OCI-LY7 (cell line): ENCODE data around the gene HPSE2. TPM values are rescaled to one million over a fixed set of nuclear protein-coding genes. Genes with fewer than 3 reads are reported as not detected.

Experiments
- BruUV-seq: library from RNA; stranded (reverse); fragments of 400-500 nt; replicated peaks from 2 replicates; lab custom pipeline; 2021; lab: Mats Ljungman, UMichigan
- CTCF ChIA-PET: fragments of 300-600 bp; sonication (Branson Sonifier 250); formaldehyde crosslinking; loops from one replicate; lab custom pipeline; 2022; ENCODE audit warnings: antibody characterized with exemption; ENCODE audit not compliant: unreplicated experiment; lab: Charles Lee
- POLR2A ChIA-PET: fragments of 300-600 bp; sonication (Branson Sonifier 250); formaldehyde crosslinking; loops from one replicate; lab custom pipeline; 2022; ENCODE audit warnings: antibody characterized with exemption; lab: Charles Lee
- DNase-seq: peaks from one replicate; pipeline ENCODE4 v3.0.0-alpha.2; 2015; ENCODE audit warnings: low spot score
- H2AFZ ChIP-seq: fragments of 200-600 bp; sonication (generic), shearing (Covaris generic); 2 replicates; pipeline ENCODE4 v1.6.1; 2014; ENCODE audit warnings: mild to moderate bottlenecking, antibody characterized with exemption, low read length, moderate library complexity
- H3K27ac ChIP-seq: fragments of 200-600 bp; sonication (generic); 2 replicates; pipeline ENCODE4 v1.5.1; 2014; ENCODE audit warnings: mixed run types, low read depth, mild to moderate bottlenecking, moderate library complexity, low read length, inconsistent platforms; ENCODE audit not compliant: poor library complexity, severe bottlenecking
- H3K36me3 ChIP-seq: fragments of 200-600 bp; sonication (generic); 2 replicates; pipeline ENCODE4 v1.6.1; 2014; ENCODE audit warnings: mild to moderate bottlenecking, antibody characterized with exemption, low read length, moderate library complexity, mixed read lengths; ENCODE audit not compliant: insufficient read depth
- H3K4me1 ChIP-seq: fragments of 200-600 bp; sonication (generic); 2 replicates; pipeline ENCODE4 v1.5.1; 2014; ENCODE audit warnings: mild to moderate bottlenecking, low read length; ENCODE audit not compliant: insufficient read depth, poor library complexity, severe bottlenecking
- H3K4me2 ChIP-seq: fragments of 200-600 bp; sonication (generic); 2 replicates; pipeline ENCODE4 v1.6.1; 2014; ENCODE audit warnings: mild to moderate bottlenecking, low read length
- H3K4me3 ChIP-seq: fragments of 200-600 bp; sonication (generic); 2 replicates; pipeline ENCODE4 v1.5.1; 2014; ENCODE audit warnings: mild to moderate bottlenecking, low read depth, low read length; ENCODE audit not compliant: poor library complexity, severe bottlenecking
- H3K79me2 ChIP-seq: fragments of 200-600 bp; sonication (generic); 2 replicates; pipeline ENCODE4 v1.6.1; 2016; ENCODE audit warnings: low read depth, mild to moderate bottlenecking, low read length, moderate library complexity, mixed read lengths; ENCODE audit not compliant: insufficient read depth
- H3K9me2 ChIP-seq: fragments of 200-600 bp; sonication (generic); 2 replicates; pipeline ENCODE4 v1.6.1; 2016; ENCODE audit warnings: mild to moderate bottlenecking, low read length, mixed read lengths; ENCODE audit not compliant: insufficient read depth
- H3K9me3 ChIP-seq: fragments of 200-600 bp; sonication (generic); 2 replicates; pipeline ENCODE4 v1.6.1; 2014; ENCODE audit warnings: mild to moderate bottlenecking, mixed run types, low read length, mixed read lengths
- H4K20me1 ChIP-seq: fragments of 200-600 bp; sonication (generic); 2 replicates; pipeline ENCODE4 v1.6.1; 2014; ENCODE audit warnings: mild to moderate bottlenecking, antibody characterized with exemption, low read length, moderate library complexity, mixed read lengths; ENCODE audit not compliant: insufficient read depth
- CTCF ChIP-seq: fragments of 200-600 bp; sonication (generic); conservative IDR thresholded peaks from 2 replicates; pipeline ENCODE4 v1.5.1; 2014; ENCODE audit warnings: mild to moderate bottlenecking, antibody characterized with exemption, low read length, moderate library complexity, mixed read lengths
- EZH2phosphoT487 ChIP-seq: fragments of 200-600 bp; sonication (generic); IDR thresholded peaks from 2 replicates; pipeline ENCODE4 v1.6.1; 2018; ENCODE audit warnings: low read depth, borderline replicate concordance, mild to moderate bottlenecking, mixed run types, antibody characterized with exemption, low read length, moderate library complexity, mixed read lengths
- intact Hi-C: fragments of 100-400 bp; cut with micrococcal nuclease; formaldehyde crosslinking; loops from one replicate; pipeline ENCODE4 v1.10.0; 2022; ENCODE audit not compliant: unreplicated experiment
- total RNA-seq, 2 experiments: library from RNA; depleted of rRNA in 1 of 2; stranded (reverse); fragments of >200 nt in 1 of 2; shearing (Covaris generic) in 1 of 2; gene quantifications; 2 replicates each; pipeline ENCODE4 v1.2.3, GENCODE V29; 2014 to 2022

HPSE2 gene
- total RNA-seq, 2 experiments from 2014 or later: not detected

GRCh38 chr10:98619446-98619845 lies 616.2 kb downstream of the HPSE2 start:
- no peak overlapping the region for H3K4me2 ChIP-seq
- intact Hi-C loops: no loop called here
- no TSS peak for BruUV-seq
- H2AFZ ChIP-seq: no peak overlapping the region
- no peak overlapping the region for H3K4me3 ChIP-seq
- no peaks in the 10 kb centered on the region for H3K9me3 ChIP-seq
- no peaks in the 10 kb centered on the region for H3K79me2 ChIP-seq
- no peak overlapping the region for H3K27ac ChIP-seq
- DNase-seq: no peak
- TF ChIP-seq EZH2phosphoT487: no peak
- no peak for TF ChIP-seq CTCF
- ChIA-PET CTCF (no interaction called here), POLR2A (interaction anchor here (1.1 kb wide), 1 partner anchor 32 kb away, joined by 3 read pairs; no protein-coding TSS in a partner anchor)
- no peaks in the 10 kb centered on the region for H3K36me3 ChIP-seq
- no peaks in the 10 kb centered on the region for H3K9me2 ChIP-seq
- no peaks in the 10 kb centered on the region for H4K20me1 ChIP-seq
- H3K4me1 ChIP-seq: no peaks in the 10 kb centered on the region

GRCh38 chr10:98617906-98618520 lies 617.6 kb downstream of the HPSE2 start:
- Histone ChIP-seq H4K20me1 (no peaks in the 10 kb centered on the region), H2AFZ (no peak overlapping the region), H3K27ac (no peak overlapping the region), H3K4me1 (no peaks in the 10 kb centered on the region), H3K79me2 (no peaks in the 10 kb centered on the region), H3K9me3 (no peaks in the 10 kb centered on the region), H3K9me2 (no peaks in the 10 kb centered on the region), H3K4me2 (no peak overlapping the region), H3K4me3 (no peak overlapping the region), H3K36me3 (no peaks in the 10 kb centered on the region)
- TF ChIP-seq EZH2phosphoT487: no peak
- TF ChIP-seq CTCF: no peak
- intact Hi-C loops: no loop called here
- CTCF ChIA-PET: no interaction called here
- DNase-seq: no peak
- no TSS peak for BruUV-seq
- POLR2A ChIA-PET: no interaction called here

GRCh38 chr10:98613446-98613845 lies 622.2 kb downstream of the HPSE2 start:
- CTCF ChIA-PET: no interaction called here
- no peak overlapping the region for H3K4me2 ChIP-seq
- POLR2A ChIA-PET: no interaction called here
- TF ChIP-seq CTCF (no peak), EZH2phosphoT487 (no peak)
- no peak for DNase-seq
- H3K4me3 ChIP-seq: no peak overlapping the region
- H3K27ac ChIP-seq: no peak overlapping the region
- intact Hi-C loops: no loop called here
- H3K9me3 ChIP-seq: no peaks in the 10 kb centered on the region
- H3K79me2 ChIP-seq: no peaks in the 10 kb centered on the region
- no peaks in the 10 kb centered on the region for H4K20me1 ChIP-seq
- H3K4me1 ChIP-seq: no peaks in the 10 kb centered on the region
- H3K36me3 ChIP-seq: no peaks in the 10 kb centered on the region
- no peaks in the 10 kb centered on the region for H3K9me2 ChIP-seq
- BruUV-seq: no TSS peak
- H2AFZ ChIP-seq: no peak overlapping the region
